MM.1S (cell line): ENCODE results near the gene SLC13A2.

Source experiments
- DNase-seq: peaks from one replicate; pipeline ENCODE4 v3.0.0-alpha.2; 2015
- H2AFZ ChIP-seq: fragments of 300-600 bp; sonication (generic); 2 replicates; pipeline ENCODE4 v1.6.0; 2016; ENCODE audit warnings: antibody characterized with exemption, low read length
- H3F3A ChIP-seq: fragments of 300-600 bp; sonication (generic); 2 replicates; pipeline ENCODE4 v1.6.1; 2016; ENCODE audit warnings: mild to moderate bottlenecking, antibody characterized with exemption, low read length, moderate library complexity, mixed read lengths; ENCODE audit not compliant: insufficient read depth
- H3K27ac ChIP-seq: fragments of 300-600 bp; sonication (generic); 2 replicates; pipeline ENCODE4 v1.5.1; 2016; ENCODE audit warnings: mild to moderate bottlenecking, low read length
- H3K27me3 ChIP-seq: fragments of 300-600 bp; sonication (generic); replicated peaks from 2 replicates; pipeline ENCODE4 v1.6.0; 2016; ENCODE audit warnings: low read length; ENCODE audit not compliant: insufficient read depth
- H3K36me3 ChIP-seq: fragments of 300-600 bp; sonication (generic); replicated peaks from 2 replicates; pipeline ENCODE4 v1.6.1; 2016; ENCODE audit warnings: mild to moderate bottlenecking, low read length, mixed read lengths; ENCODE audit not compliant: insufficient read depth
- H3K4me1 ChIP-seq: fragments of 300-600 bp; sonication (generic); 2 replicates; pipeline ENCODE4 v1.6.1; 2016; ENCODE audit warnings: low read length, mixed read lengths
- H3K4me2 ChIP-seq: fragments of 300-600 bp; sonication (generic); 2 replicates; pipeline ENCODE4 v1.6.0; 2016; ENCODE audit warnings: low read depth, low read length
- H3K4me3 ChIP-seq: fragments of 300-600 bp; sonication (generic); 2 replicates; pipeline ENCODE4 v1.5.1; 2016; ENCODE audit warnings: low read length, mixed read lengths
- H3K79me2 ChIP-seq: fragments of 300-600 bp; sonication (generic); 2 replicates; pipeline ENCODE4 v1.6.1; 2016; ENCODE audit warnings: mixed run types, low read length, mixed read lengths
- H3K9ac ChIP-seq: fragments of 300-600 bp; sonication (generic); 2 replicates; pipeline ENCODE4 v1.6.1; 2016; ENCODE audit warnings: low read length, mixed read lengths
- H3K9me2 ChIP-seq: fragments of 300-600 bp; sonication (generic); replicated peaks from 2 replicates; pipeline ENCODE4 v1.6.1; 2016; ENCODE audit warnings: mild to moderate bottlenecking, low read length, mixed read lengths; ENCODE audit not compliant: insufficient read depth
- H3K9me3 ChIP-seq: fragments of 300-600 bp; sonication (generic); replicated peaks from 2 replicates; pipeline ENCODE4 v1.6.1; 2016; ENCODE audit warnings: mild to moderate bottlenecking, low read length, mixed read lengths; ENCODE audit not compliant: insufficient read depth
- H4K20me1 ChIP-seq: fragments of 300-600 bp; sonication (generic); 2 replicates; pipeline ENCODE4 v1.6.1; 2016; ENCODE audit warnings: mild to moderate bottlenecking, low read length, moderate library complexity, mixed read lengths; ENCODE audit not compliant: insufficient read depth
- EZH2 ChIP-seq: fragments of 300-600 bp; sonication (generic); optimal IDR thresholded peaks from 2 replicates; pipeline ENCODE3; 2017; ENCODE audit warnings: low read depth, mild to moderate bottlenecking, antibody characterized with exemption, low read length, mixed read lengths
- EZH2phosphoT487 ChIP-seq: fragments of 300-600 bp; sonication (generic); IDR thresholded peaks from 2 replicates; pipeline ENCODE4 v1.6.1; 2018; ENCODE audit warnings: antibody characterized with exemption, low read length
- TF ChIP-seq, protein P1 (sequence below): fragments of 300-600 bp; sonication (generic); IDR thresholded peaks from 2 replicates; pipeline ENCODE4 v1.5.1; 2016; ENCODE audit warnings: antibody characterized with exemption, low read length, mixed read lengths

SLC13A2 gene

GRCh38 chr17:28474111-28474531, 677 bp downstream of the SLC13A2 start:
- H3K4me1 ChIP-seq = no peaks in the 10 kb centered on the region
- H3F3A ChIP-seq = no peaks in the 10 kb centered on the region
- no peaks in the 10 kb centered on the region for H3K9me2 ChIP-seq
- H3K9me3 ChIP-seq = no peaks in the 10 kb centered on the region
- no peak overlapping the region for H3K4me2 ChIP-seq
- H3K9ac ChIP-seq = no peak overlapping the region
- TF ChIP-seq, protein P1, sequence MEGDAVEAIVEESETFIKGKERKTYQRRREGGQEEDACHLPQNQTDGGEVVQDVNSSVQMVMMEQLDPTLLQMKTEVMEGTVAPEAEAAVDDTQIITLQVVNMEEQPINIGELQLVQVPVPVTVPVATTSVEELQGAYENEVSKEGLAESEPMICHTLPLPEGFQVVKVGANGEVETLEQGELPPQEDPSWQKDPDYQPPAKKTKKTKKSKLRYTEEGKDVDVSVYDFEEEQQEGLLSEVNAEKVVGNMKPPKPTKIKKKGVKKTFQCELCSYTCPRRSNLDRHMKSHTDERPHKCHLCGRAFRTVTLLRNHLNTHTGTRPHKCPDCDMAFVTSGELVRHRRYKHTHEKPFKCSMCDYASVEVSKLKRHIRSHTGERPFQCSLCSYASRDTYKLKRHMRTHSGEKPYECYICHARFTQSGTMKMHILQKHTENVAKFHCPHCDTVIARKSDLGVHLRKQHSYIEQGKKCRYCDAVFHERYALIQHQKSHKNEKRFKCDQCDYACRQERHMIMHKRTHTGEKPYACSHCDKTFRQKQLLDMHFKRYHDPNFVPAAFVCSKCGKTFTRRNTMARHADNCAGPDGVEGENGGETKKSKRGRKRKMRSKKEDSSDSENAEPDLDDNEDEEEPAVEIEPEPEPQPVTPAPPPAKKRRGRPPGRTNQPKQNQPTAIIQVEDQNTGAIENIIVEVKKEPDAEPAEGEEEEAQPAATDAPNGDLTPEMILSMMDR = no peak
- TF ChIP-seq EZH2 = no peak
- TF ChIP-seq EZH2phosphoT487 = no peak
- no peak for DNase-seq
- H3K27ac ChIP-seq = no peak overlapping the region
- no peak overlapping the region for H2AFZ ChIP-seq
- no peaks in the 10 kb centered on the region for H4K20me1 ChIP-seq
- no peaks in the 10 kb centered on the region for H3K79me2 ChIP-seq
- H3K27me3 ChIP-seq = peaks cover 6% of the 10 kb centered on the region; the same call in 1 of the 2 replicates
- no peaks in the 10 kb centered on the region for H3K36me3 ChIP-seq
- no peak overlapping the region for H3K4me3 ChIP-seq

DNA sequence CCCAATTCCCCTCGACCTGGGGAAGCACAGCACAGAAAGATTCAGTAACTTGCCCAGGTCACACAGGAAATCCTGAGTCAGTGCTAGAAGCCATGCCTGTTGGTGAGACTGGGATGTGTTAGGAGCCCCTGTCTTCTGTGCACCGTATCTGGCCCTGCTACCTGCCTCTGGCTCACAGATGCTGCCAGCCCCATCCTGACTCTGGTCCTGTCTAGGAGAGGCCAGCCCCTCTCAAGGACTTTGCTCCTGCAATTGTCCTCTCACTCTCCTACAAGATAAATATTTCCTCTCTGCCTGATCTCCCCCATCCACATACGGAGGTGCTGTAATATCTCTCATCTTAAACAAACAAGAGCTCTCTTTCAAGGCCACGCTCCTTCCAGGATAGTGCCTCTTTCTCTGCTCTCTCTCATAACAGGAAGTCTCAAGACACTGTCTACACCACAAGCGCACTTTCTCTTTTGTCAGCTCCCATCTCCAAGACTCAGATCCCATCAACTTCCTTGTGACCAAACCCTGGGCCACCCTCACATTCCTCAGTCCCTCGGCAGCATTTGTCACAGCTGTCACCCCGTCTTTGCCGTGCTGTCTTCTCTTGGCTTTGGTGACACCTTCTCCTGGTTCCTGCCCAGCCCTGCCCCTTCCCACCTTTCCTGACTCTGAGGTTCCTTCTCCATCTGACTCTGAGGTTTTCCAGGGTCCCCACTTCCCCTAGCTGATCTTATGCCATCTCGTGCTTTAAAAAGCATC, 1.9 kb downstream of the SLC13A2 start:
- Histone ChIP-seq H4K20me1 (no peaks in the 10 kb centered on the region), H3K4me1 (no peaks in the 10 kb centered on the region), H3K79me2 (no peaks in the 10 kb centered on the region), H3K4me3 (no peak overlapping the region), H3K4me2 (no peak overlapping the region), H3K27ac (no peak overlapping the region), H3F3A (no peaks in the 10 kb centered on the region), H3K9me3 (no peaks in the 10 kb centered on the region), H3K36me3 (no peaks in the 10 kb centered on the region), H3K9me2 (no peaks in the 10 kb centered on the region), H3K9ac (no peak overlapping the region), H2AFZ (no peak overlapping the region), H3K27me3 (no peaks in the 10 kb centered on the region; the same call in 1 of the 2 replicates)
- TF ChIP-seq, protein P1 = no peak
- no peak for TF ChIP-seq EZH2phosphoT487
- TF ChIP-seq EZH2 = no peak
- no peak for DNase-seq

- no peak for DNase-seq
- Histone ChIP-seq H3K79me2 (no peaks in the 10 kb centered on the region), H3K9ac (no peak overlapping the region), H3K36me3 (no peaks in the 10 kb centered on the region), H3K4me1 (no peaks in the 10 kb centered on the region), H3K4me3 (no peak overlapping the region), H3K4me2 (no peak overlapping the region), H3F3A (no peaks in the 10 kb centered on the region), H3K9me3 (no peaks in the 10 kb centered on the region), H4K20me1 (no peaks in the 10 kb centered on the region), H3K9me2 (no peaks in the 10 kb centered on the region), H3K27me3 (peaks cover 3% of the 10 kb centered on the region), H3K27ac (no peak overlapping the region), H2AFZ (no peak overlapping the region)
- TF ChIP-seq EZH2 (no peak), EZH2phosphoT487 (no peak)
- TF ChIP-seq, protein P1 = no peak
These were observed 2.8 kb downstream of the SLC13A2 start for GRCh38 chr17:28476076-28476865.
